GM13976 (cell line): ENCODE results near the gene COBLL1.

Experiments
- DNase-seq: peaks from one replicate; pipeline ENCODE4 v3.0.0; 2012; ENCODE audit warnings: low spot score
- CTCF ChIP-seq: IDR thresholded peaks from 2 replicates; pipeline ENCODE4 v1.5.1; 2012; ENCODE audit warnings: borderline replicate concordance, mild to moderate bottlenecking; ENCODE audit not compliant: insufficient read depth; ENCODE audit errors: extremely low read depth, missing control alignments, control extremely low read depth
- in situ Hi-C: fragments of 300-500 bp; cut with MboI; formaldehyde crosslinking; loops from one replicate; pipeline ENCODE4 v1.12.0; 2022; ENCODE audit warnings: low sequenced_read_pairs, mixed read lengths, inconsistent platforms; ENCODE audit not compliant: unreplicated experiment

Gene COBLL1

GRCh38 chr2:164781394-164781793, 60.2 kb downstream of the COBLL1 start:
- no peak for TF ChIP-seq CTCF
- DNase-seq, result no peak
- in situ Hi-C loops, result no loop called here

- TF ChIP-seq CTCF, result no peak
Observed at GRCh38 chr2:164780611-164781178, 60.9 kb downstream of the COBLL1 start.

GRCh38 chr2:164779383-164780057, 62.1 kb downstream of the COBLL1 start:
- no peak for TF ChIP-seq CTCF
- in situ Hi-C loops, result no loop called here
- no peak for DNase-seq

More at GRCh38 chr2:164780611-164781178, 60.9 kb downstream of the COBLL1 start:
- in situ Hi-C loops, result no loop called here
- DNase-seq, result no peak

- TF ChIP-seq CTCF, result no peak
- in situ Hi-C loops, result no loop called here
- DNase-seq, result no peak
Observed at GRCh38 chr2:164778723-164779122, 62.9 kb downstream of the COBLL1 start.

- in situ Hi-C loops, result no loop called here
- no peak for DNase-seq
- TF ChIP-seq CTCF, result no peak
Observed at GRCh38 chr2:164777847-164778461, 63.7 kb downstream of the COBLL1 start.

GRCh38 chr2:164773635-164774034, 68.0 kb downstream of the COBLL1 start:
- no peak for TF ChIP-seq CTCF
- DNase-seq, result no peak
- in situ Hi-C loops, result no loop called here

GRCh38 chr2:164773091-164773490, 68.5 kb downstream of the COBLL1 start:
- in situ Hi-C loops, result no loop called here
- TF ChIP-seq CTCF, result no peak
- DNase-seq, result no peak
